Ascending aorta (tissue), 2 donors: ENCODE results near the gene AIM2. TPM values are rescaled to one million over a fixed set of nuclear protein-coding genes. Genes with fewer than 3 reads are reported as not detected.

Experiments used
- DNase-seq, 2 donors: peaks; one replicate each; pipeline ENCODE4 v3.0.0-alpha.2; 2019; ENCODE audit warnings: low spot score in 2 of 2
- H3K27ac ChIP-seq, 2 donors: fragments of 200-600 bp; sonication (generic); one replicate each; pipeline ENCODE4 v1.5.1; 2016 to 2017; ENCODE audit warnings: mild to moderate bottlenecking in 1 of 2
- H3K27me3 ChIP-seq: fragments of 200-600 bp; sonication (generic); one replicate; pipeline ENCODE4 v1.5.1; 2017
- H3K36me3 ChIP-seq, 2 donors: fragments of 200-600 bp; sonication (generic); one replicate each; pipeline ENCODE4 v1.5.1; 2016
- H3K4me1 ChIP-seq, 2 donors: fragments of 200-600 bp; sonication (generic); one replicate each; pipeline ENCODE4 v1.5.1; 2016 to 2017; ENCODE audit warnings: mild to moderate bottlenecking in 1 of 2
- H3K4me3 ChIP-seq, 2 donors: fragments of 200-600 bp; sonication (generic); one replicate each; pipeline ENCODE4 v1.5.1; 2016 to 2017; ENCODE audit warnings: mild to moderate bottlenecking in 1 of 2
- H3K9me3 ChIP-seq, 2 donors: fragments of 200-600 bp; sonication (generic); one replicate each; pipeline ENCODE4 v1.5.1; 2016
- intact Hi-C: fragments of 100-400 bp; cut with DNase I; formaldehyde crosslinking; loops from one replicate; pipeline ENCODE4 v1.15.1; 2023
- total RNA-seq: library from RNA; depleted of rRNA; stranded (reverse); fragments of >200 nt; gene quantifications from one replicate; pipeline ENCODE4 v1.1.0, GENCODE V29; 2016
- TF ChIP-seq, protein P1 (sequence below), 3 experiments: fragments of 200-600 bp in 2 of 3; fragments of 450-650 bp in 1 of 3; sonication (generic) in 2 of 3; IDR thresholded peaks; one replicate each; pipeline ENCODE4 v1.5.1; 2016 to 2019; ENCODE audit warnings: antibody characterized with exemption in 3 of 3, mild to moderate bottlenecking in 1 of 3, moderate library complexity in 1 of 3

AIM2 gene
- total RNA-seq, 1 donor from 2014 or later = 0.43 TPM

GRCh38 chr1:159065106-159065505 lies 11.5 kb downstream of the AIM2 start:
- no peak overlapping the region for H3K4me3 ChIP-seq
- no peaks in the 10 kb centered on the region for H3K4me1 ChIP-seq
- intact Hi-C loops = loop anchor here (10.0 kb wide), 1 partner anchor 1100 kb away; no protein-coding TSS in a partner anchor
- H3K27ac ChIP-seq = no peak overlapping the region
- no peak for DNase-seq
- H3K27me3 ChIP-seq = no peaks in the 10 kb centered on the region
- TF ChIP-seq, protein P1, sequence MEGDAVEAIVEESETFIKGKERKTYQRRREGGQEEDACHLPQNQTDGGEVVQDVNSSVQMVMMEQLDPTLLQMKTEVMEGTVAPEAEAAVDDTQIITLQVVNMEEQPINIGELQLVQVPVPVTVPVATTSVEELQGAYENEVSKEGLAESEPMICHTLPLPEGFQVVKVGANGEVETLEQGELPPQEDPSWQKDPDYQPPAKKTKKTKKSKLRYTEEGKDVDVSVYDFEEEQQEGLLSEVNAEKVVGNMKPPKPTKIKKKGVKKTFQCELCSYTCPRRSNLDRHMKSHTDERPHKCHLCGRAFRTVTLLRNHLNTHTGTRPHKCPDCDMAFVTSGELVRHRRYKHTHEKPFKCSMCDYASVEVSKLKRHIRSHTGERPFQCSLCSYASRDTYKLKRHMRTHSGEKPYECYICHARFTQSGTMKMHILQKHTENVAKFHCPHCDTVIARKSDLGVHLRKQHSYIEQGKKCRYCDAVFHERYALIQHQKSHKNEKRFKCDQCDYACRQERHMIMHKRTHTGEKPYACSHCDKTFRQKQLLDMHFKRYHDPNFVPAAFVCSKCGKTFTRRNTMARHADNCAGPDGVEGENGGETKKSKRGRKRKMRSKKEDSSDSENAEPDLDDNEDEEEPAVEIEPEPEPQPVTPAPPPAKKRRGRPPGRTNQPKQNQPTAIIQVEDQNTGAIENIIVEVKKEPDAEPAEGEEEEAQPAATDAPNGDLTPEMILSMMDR (IDR thresholded peaks at IDR 0.05) = no peak
- H3K9me3 ChIP-seq = no peaks in the 10 kb centered on the region
- H3K36me3 ChIP-seq = no peaks in the 10 kb centered on the region

- DNase-seq = no peak
- Histone ChIP-seq H3K9me3 (no peaks in the 10 kb centered on the region), H3K4me3 (no peak overlapping the region), H3K27me3 (no peaks in the 10 kb centered on the region), H3K36me3 (peaks cover 13 to 25% of the 10 kb centered on the region in 2 donors), H3K4me1 (no peaks in the 10 kb centered on the region), H3K27ac (no peak overlapping the region)
- TF ChIP-seq, protein P1 (IDR thresholded peaks at IDR 0.05) = no peak
- intact Hi-C loops = no loop called here
Measured at GRCh38 chr1:159058751-159059150, 17.8 kb downstream of the AIM2 start.

- Histone ChIP-seq H3K4me1 (no peaks in the 10 kb centered on the region), H3K4me3 (no peak overlapping the region), H3K36me3 (peaks cover 20 to 51% of the 10 kb centered on the region in 2 donors), H3K27ac (no peak overlapping the region), H3K27me3 (no peaks in the 10 kb centered on the region), H3K9me3 (no peaks in the 10 kb centered on the region)
- intact Hi-C loops = no loop called here
- DNase-seq = no peak
- TF ChIP-seq, protein P1 (IDR thresholded peaks at IDR 0.05) = no peak
Measured at GRCh38 chr1:159056069-159056698, 20.4 kb downstream of the AIM2 start.

- no peaks in the 10 kb centered on the region for H3K27me3 ChIP-seq
- intact Hi-C loops = no loop called here
- no peak for DNase-seq
- H3K36me3 ChIP-seq = peaks cover 26 to 60% of the 10 kb centered on the region in 2 donors
- TF ChIP-seq, protein P1 (IDR thresholded peaks at IDR 0.05) = no peak
- no peak overlapping the region for H3K27ac ChIP-seq
- H3K4me3 ChIP-seq = no peak overlapping the region
- no peaks in the 10 kb centered on the region for H3K4me1 ChIP-seq
- H3K9me3 ChIP-seq = no peaks in the 10 kb centered on the region
Measured at GRCh38 chr1:159055181-159055641, 21.4 kb downstream of the AIM2 start.

GRCh38 chr1:159054427-159054826 lies 22.1 kb downstream of the AIM2 start:
- no peak for DNase-seq
- Histone ChIP-seq H3K4me1 (no peaks in the 10 kb centered on the region), H3K9me3 (no peaks in the 10 kb centered on the region), H3K36me3 (peaks cover 26 to 65% of the 10 kb centered on the region in 2 donors), H3K4me3 (no peak overlapping the region), H3K27ac (no peak overlapping the region), H3K27me3 (no peaks in the 10 kb centered on the region)
- TF ChIP-seq, protein P1 (IDR thresholded peaks at IDR 0.05) = no peak
- intact Hi-C loops = no loop called here
